GM21825 (cell line): ENCODE results near the gene HMGN1.

Experiments
- ATAC-seq: cut with Tn5 transposase; IDR thresholded peaks from one replicate; pipeline ENCODE4 v1.9.1; 2021; ENCODE audit warnings: mild to moderate bottlenecking, moderate library complexity; ENCODE audit not compliant: unreplicated experiment

The HMGN1 gene

DNA sequence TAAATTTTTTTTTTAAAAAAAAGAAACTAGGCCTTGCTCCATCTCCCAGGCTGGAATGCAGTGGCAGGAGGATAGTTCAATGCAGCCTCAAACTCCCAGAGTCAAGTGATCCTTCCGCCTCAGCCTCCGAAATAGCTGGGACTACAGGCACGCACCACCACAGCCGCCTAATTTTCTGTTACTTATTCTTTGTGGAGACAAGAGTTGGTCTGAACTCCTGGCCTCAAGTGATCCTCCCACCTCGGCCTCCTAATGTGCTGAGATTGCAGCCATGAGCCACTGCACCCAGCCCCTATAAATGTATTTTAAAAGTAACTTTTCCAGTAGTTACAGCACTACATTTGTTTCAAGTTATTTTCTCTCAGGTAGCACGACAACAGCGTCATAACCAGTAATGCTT, 37.7 kb downstream of the HMGN1 start:
- ATAC-seq: no peak

DNA sequence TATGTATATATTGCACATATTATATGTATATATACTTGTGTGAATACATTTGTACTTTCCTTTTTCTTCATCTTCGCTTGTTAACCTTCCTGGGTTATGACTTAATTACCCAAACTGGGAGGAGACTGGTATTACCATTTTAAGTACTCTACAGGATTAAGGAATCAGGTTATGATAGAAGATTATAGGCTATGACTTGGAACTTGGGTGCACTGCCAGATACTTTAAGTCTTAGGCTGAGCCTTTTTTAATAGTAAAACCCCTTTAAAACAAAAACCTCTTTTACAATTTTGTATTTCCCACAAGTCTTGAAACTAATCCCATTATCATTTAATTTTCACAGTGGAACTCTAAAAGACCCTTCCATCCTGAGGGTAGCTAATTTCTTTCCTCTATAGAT, 41.4 kb downstream of the HMGN1 start:
- ATAC-seq: no peak

DNA sequence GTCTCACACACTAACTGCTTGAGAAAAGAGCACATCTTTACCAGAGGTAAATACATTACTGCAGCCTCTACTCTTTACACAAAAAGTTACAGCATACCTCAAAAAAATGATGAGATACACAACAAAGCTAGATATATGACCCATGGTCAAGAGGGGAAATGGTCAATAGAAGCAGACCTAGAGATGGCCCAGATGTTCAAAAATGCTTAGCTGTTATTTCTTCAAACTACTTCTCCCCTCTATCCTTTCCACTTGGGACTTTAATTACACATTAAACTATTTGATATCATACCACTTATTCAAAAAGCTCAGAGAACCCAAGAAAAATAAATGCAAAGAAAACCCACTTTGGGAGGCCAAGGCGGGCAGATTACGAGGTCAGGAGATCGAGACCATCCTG, 48.3 kb downstream of the HMGN1 start:
- no peak for ATAC-seq

DNA sequence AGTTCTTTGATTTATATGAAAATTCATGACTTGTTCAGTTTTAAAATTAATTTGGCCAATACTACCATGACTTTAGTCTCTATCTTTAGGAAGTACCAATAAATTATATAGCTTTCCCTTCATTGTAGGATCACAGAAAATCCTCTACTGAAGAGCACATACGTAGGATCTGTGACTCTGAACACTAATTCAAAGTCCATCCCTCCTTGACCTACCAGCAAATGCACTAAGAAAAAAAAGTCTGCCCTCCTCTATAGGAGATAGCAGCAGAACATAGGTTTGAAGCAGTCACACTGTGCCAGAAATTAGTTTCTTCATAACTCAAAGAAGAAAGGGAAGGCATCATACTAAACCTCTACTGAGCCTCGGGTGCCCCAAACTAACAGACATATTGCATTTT, 52.0 kb downstream of the HMGN1 start:
- no peak for ATAC-seq
